CD4-positive, alpha-beta T cell treated with Interleukin-15 for 4 hours (primary cell): Measurements from ENCODE around the gene EPHA7.

Experiments
- DNase-seq: peaks from one replicate; pipeline ENCODE4 v3.0.0-alpha.2; 2020; ENCODE audit warnings: low spot score

Gene EPHA7

GRCh38 chr6:93323630-93324029, 95.7 kb downstream of the EPHA7 start:
- DNase-seq, result no peak

GRCh38 chr6:93322651-93323050, 96.7 kb downstream of the EPHA7 start:
- no peak for DNase-seq

DNA sequence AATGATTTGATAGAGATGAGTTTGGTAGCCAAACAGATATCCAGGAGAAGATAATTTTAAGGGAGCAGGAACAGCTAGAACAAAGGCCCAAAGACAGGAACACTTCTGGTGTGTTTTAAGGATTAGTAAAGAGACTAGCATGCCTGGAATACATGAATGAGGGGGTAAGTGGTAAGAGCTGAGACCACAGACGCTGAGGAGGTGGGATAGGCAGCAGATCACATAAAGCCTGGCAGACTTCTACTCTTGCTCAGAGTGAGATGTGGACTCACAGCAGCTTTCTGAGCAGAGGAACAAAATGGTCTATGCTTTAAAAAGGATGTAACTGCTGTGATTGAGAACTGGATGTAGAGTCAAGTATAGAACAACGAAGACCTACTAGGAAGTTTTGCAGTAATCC, 100.1 kb downstream of the EPHA7 start:
- DNase-seq, result no peak

GRCh38 chr6:93318121-93318520, 101.2 kb downstream of the EPHA7 start:
- no peak for DNase-seq

GRCh38 chr6:93317592-93317991, 101.8 kb downstream of the EPHA7 start:
- no peak for DNase-seq

DNA sequence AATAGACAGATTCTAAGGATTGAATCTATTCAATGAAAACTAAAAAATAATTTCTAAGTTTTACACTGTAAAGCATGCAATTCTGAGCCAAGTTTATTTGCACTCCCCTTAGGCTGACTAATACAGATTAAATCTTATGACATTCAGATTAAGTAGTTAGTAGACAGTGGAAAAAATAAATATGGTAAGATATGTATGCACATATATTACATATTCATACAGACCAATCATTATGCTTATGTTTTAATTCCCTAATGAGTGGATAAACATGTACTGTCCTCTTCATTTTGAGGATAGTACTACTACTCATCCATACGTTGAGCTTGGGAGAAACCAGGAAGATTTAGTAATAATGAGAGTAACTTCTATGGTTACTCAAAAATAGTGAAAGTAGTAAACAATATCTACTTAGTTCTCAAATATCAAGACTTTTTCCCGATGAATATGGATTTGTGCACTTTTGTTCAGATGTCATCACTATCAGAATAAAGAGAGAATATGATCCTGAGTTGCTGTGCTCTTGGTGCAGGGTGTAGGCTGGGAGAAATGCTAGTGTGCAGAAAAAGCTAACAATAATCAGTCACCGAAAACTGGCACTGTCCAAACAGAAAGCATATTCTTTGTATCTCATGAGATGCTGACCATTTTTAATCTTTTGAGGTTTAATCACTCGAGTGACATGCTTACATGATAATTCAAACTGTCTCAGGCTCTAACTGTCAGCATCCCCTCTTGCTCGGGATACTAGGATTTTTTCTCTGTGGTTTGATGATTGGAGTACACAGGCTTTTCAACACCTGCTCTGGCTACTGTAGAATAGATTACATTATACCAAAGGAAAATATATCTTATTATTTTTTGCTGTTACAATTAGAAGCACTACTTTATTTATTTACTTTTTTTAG, 111.6 kb downstream of the EPHA7 start:
- DNase-seq, result no peak

- DNase-seq, result no peak
Observed at GRCh38 chr6:93305088-93305487, 114.3 kb downstream of the EPHA7 start.

- DNase-seq, result no peak
Observed at GRCh38 chr6:93304505-93304904, 114.9 kb downstream of the EPHA7 start.

GRCh38 chr6:93300661-93301060, 118.7 kb downstream of the EPHA7 start:
- DNase-seq, result no peak

DNA sequence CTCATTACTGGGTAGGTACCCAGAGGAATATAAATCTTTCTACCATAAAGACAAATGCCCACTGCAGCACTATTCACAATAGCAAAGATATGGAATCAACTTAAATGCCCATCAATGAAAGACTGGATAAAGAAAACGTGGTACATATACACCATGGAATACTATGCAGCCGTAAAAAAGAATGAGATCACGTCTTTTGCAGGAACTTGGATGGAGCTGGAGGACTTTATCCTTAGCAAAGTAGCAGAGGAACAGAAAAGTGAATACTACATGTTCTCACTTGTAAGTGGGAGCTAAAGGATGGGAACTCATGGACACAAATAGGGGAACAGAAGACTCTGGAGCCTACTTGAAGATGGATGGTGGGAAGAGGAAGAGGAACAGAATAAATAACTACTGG, 119.7 kb downstream of the EPHA7 start:
- no peak for DNase-seq

- no peak for DNase-seq
Observed at GRCh38 chr6:93295631-93296030, 123.7 kb downstream of the EPHA7 start.

GRCh38 chr6:93294879-93295278, 124.5 kb downstream of the EPHA7 start:
- no peak for DNase-seq

DNA sequence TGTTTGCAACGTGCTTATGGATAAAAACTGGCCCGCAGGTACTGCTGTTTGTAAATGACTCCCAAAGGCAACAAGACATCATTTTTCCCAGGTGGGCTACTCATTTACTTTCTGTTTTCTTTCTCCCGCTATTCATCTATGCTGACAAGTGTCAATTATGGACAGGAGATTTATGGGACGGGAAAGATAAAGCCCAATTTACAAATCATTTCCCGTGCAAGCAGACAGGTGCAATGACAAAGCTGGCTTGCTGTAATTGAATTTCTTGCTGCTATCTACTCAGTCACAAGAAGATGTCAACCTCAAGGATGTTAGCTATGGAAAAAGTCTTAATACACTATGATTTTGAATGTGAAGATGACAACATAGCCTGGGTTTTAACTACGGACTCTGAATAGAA, 125.5 kb downstream of the EPHA7 start:
- DNase-seq, result no peak

- no peak for DNase-seq
Observed at GRCh38 chr6:93293460-93293859, 125.9 kb downstream of the EPHA7 start.

- no peak for DNase-seq
Observed at GRCh38 chr6:93282521-93283031, 136.8 kb downstream of the EPHA7 start.

DNA sequence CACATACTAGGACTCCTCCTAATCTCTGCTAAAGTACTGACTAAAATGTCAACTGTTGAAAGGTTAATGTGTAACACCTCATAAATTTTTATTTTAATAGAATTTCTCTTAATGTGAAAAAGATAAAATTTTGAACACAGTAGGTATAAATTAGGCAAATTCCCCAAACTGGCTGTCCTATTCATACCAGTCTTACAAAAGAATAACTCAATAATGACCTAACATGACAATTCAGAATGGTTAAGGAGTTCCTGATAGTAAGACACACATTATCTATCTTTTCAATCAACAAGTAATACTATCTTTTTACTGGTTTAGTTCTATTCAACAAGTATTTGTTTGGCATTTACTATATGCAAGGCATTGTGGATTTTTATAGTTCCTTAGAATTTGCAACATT, 141.1 kb downstream of the EPHA7 start:
- no peak for DNase-seq

GRCh38 chr6:93272896-93273295, 146.5 kb downstream of the EPHA7 start:
- no peak for DNase-seq

DNA sequence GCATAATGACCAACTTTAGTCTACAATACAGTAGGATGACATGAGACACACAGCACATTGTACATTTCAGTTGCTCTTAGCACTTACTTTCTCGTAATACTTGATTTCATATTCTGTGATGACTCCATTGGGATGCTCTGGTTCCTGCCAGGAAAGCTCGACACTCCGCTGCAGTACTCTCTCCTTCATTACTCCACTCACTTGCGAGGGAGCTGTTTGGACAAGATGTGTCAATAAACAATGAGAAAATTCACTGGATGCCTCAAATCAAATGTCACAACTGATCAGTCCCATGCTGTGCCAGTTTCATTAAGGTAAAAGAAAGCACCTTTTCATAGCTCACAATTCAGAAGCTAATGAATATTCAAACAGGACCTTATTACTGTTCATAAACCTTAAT, 147.1 kb downstream of the EPHA7 start:
- no peak for DNase-seq

DNA sequence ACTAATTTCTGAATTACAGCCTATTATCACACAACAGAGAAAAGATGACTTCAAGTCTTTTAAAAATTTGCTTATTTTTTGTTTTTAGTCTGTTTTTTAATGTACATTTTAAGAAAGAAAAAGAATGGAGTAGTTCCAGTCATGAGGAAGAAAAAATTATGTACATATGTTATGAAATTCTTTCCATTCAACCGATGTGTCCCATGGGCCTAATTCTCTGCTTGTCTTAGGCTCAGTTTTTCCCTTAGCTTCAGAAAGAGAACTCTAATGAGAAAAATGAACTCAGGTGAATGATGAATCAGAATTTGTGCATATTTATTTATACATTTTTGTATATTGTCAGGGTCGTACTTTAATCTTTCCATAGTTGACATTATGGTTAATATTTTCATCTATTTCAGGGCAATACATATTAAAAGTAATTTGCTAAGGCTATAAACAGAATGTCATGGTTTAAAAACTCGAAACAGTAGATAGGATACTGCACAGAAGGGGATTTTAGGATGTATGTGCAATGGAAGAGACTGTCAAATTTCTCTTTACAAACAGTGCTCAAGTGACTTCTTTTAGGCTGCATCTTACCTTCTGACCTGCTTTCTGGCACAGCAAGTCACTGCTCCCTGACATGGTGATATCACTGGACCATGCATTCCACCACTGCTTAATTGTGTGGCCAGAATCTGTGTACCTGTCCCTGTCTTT, 153.1 kb downstream of the EPHA7 start:
- no peak for DNase-seq

DNA sequence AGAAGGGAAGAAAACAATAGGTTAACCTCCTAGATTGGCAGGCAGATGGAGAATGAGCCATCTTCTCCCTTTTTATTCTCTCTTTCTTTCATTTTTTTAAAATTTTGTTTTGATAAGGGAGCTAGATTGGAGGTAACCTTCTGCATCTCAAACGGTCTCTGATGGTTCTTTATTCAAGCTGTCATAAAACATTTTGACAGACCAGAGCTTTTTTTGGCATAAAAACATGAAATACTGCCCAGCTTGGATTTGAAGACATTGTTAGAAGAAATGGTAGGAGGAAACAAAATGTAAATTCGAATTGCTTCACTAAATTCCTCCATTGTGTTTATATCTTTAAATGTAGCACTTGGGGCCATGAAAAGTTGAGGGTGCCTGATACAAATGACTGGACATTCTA, 158.5 kb downstream of the EPHA7 start:
- no peak for DNase-seq

DNA sequence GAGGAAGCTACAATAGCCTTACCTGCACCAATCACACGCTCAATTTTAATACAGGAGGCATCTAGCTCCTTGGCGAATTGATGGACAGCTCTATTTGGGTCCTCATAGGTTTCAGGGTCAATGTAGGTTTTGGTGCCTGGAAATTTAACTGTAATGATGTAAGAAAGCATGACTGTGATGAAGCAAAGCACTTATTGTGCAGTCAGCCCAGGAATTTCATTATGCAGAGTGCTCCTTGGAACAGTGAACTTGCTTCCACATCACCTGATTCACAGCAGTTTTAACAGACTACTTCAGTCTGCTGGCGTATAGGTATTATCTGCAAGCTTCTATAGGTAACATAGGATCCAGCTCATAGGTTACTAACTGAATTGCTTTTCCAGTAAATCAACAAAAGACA, 160.0 kb downstream of the EPHA7 start:
- DNase-seq, result no peak

DNA sequence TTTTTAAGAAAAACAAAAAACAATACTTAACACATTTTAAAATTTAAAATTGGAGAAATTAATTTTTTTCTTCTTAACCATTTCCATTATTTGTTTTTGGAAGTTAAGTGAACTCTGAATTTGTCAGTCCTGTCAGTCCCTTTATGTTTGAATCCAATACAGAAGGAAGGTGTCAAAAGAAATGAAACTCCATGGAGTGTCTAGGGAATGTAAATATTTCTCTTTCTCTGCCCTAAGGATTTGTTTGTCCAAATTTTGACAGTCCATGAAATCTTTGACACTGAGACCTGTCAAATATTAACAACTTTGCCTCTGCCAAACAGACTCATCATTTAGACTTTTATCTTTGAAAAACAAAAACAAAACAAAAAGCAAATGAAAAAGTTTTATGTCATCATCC, 166.4 kb downstream of the EPHA7 start:
- DNase-seq, result no peak

GRCh38 chr6:93248631-93249030, 170.7 kb downstream of the EPHA7 start:
- DNase-seq, result no peak
